HG02870 (cell line): ENCODE results near the gene CCNC.

Experiments
- ATAC-seq: cut with Tn5 transposase; IDR thresholded peaks from one replicate; pipeline ENCODE4 v1.9.1; 2021; ENCODE audit warnings: mild to moderate bottlenecking, moderate library complexity; ENCODE audit not compliant: unreplicated experiment

The CCNC gene

DNA sequence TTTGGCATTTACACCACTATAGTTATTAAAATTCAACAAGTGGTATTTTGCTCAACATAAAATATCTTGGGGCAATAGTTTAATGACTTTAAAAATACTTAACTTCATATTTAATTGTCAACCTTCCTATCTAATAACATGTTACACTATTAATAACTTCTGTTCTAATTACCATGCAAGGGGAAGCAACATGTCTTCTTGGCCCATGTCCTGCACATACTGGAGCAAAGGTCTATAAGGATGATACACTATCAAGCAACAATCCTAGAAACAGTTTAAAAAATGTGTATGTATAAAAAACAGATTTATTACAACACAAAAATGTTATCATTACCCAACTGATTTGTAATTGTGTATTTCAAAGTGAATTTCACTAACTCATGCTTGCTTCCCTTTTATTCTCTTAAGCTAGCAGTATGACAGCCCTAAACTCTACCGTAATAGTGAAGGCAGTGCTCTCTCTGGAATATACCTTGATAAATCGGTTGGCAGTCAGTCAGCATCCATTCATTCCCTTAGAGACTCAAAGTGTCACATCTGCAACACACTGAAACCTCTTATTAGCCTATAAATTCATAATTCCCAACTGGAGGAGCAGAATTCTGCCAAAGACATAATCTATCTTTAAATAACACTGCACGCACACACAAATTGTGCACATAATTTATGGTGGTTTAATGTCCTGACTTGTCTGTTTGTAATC is 18.3 kb downstream of the CCNC start:
- no peak for ATAC-seq

DNA sequence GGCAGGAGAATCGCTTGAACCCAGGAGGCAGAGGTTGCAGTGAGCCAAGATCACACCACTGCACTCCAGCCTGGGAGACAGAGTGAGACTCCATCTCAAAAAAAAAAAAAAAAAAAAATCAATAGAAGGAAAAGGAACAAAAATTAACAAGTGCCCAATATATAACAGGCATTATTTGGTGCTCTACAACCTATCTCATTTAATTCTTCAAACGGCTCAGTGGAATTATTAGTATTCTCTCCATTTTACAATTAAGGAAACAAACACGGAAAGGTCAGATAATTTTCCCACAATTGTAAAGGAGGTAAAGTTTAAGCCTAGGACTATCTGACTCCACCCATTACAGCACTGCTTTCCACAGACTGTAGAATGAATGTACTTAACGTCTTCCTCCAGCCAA is 19.8 kb downstream of the CCNC start:
- ATAC-seq: no peak

DNA sequence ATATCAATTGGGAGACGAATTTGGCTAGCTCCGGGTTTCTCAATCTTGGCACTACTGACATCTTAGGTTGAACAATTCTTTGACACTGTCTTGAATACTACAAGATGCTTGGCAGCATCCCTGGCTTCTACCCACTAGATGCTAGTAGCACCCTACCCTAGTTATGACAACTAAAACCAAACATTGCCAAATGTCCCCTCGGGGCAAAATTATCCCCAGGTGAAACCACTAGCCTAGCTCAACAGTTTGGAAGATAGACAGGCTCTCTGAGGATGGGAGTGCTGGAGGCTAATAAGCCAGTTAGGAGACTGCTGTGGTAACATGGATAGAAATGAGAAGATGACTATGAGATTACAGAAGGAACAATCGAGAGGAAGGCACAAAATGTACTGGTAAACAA is 20.9 kb downstream of the CCNC start:
- ATAC-seq: no peak

DNA sequence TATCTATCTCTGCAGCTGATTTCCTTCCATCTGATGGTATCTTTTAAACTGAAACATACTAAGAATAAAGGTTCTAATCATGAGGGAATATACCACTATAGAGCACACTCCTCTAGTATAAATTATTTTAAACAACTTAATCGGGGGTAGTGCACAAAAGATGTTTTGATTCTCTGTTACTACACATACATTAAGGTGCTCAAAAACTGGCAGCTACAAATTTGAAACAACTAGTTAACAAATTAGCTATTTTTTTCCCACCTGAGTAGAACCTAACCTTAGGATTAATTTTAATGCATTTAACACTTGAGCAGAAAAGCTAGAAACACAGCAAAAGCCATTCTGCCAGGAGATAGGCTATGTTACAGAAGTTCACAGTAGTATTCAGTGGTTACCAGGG is 23.0 kb downstream of the CCNC start:
- no peak for ATAC-seq

DNA sequence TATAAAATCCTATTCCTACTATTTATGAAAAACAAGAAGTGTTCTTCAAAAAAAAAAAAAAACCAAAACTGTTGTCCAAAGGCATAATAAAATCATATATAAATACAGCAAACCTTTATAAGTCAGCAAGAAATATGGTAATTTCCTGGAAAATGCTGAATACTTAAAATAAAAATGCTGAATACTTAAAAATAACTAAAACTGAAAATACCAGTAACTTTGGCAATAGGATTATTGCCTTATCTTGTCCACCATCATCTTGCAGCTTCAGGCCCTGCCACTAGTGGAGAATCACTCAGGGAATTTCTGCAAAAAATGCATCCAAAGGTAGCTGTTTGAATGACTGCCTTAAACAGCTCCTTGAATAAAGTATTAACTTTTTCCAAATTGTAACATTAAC is 24.5 kb downstream of the CCNC start:
- ATAC-seq: no peak

DNA sequence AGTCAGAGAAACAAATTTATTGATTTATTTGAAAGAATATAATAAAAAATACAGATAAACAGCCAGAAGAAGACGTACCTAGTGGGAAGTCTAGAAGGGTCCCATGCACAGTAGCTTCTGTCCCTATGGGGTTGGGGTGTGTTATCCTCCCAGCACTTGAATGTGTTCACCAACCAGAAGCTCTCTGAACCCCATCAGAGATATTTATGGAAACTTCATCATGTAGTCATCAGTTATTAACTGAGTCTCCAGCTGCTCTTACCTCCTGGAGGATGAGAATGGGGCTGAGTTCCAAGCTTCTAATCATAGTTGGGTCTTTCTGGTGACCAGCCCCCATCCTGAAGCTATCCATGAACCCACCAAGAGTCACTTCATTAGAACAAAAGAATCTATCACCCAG is 37.8 kb downstream of the CCNC start:
- ATAC-seq: no peak

DNA sequence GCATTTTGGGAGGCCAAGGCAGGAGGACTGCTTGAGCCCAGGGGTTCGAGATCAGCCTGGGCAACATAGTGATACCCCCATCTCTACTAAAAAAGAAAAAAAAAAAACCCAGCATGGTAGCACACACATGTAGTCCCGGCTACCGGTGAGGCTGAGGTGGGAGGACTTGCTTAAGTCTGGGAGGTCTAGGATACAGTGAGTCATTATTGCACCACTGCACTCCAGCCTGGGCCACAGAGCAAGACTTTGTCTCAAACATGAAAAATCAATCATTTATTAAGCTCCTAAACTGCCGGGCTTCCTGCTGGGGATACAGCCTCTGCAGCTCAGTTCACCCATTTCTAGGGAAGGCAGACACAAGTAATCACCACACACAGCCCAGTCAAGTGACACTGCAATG is 45.9 kb downstream of the CCNC start:
- ATAC-seq: no peak

DNA sequence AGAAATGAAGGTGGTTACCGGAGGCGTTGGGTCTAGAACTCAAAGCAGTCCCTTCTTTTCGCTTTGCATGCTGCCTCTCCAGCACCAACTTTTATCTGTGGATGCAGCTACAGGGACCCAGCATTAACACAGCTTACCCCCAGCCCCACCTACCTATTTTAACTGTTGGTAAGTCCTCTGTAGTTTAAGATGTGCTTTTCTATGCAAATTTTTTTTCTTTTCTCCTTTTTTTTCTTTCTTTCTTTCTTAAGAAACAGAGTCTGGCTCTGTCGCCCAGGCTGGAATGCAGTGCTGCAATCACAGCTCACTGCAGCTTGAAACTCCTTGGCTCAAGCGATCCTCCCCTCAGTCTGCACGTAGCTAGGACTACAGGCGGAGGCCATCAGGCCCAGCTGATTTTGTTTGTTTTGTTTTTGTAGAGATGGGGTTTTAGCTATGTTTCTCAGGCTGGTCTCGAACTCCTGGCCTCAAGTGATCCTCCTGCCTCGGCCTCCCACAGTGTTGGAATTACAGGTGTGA is 46.8 kb downstream of the CCNC start:
- peak; percentile 25 for ATAC-seq

DNA sequence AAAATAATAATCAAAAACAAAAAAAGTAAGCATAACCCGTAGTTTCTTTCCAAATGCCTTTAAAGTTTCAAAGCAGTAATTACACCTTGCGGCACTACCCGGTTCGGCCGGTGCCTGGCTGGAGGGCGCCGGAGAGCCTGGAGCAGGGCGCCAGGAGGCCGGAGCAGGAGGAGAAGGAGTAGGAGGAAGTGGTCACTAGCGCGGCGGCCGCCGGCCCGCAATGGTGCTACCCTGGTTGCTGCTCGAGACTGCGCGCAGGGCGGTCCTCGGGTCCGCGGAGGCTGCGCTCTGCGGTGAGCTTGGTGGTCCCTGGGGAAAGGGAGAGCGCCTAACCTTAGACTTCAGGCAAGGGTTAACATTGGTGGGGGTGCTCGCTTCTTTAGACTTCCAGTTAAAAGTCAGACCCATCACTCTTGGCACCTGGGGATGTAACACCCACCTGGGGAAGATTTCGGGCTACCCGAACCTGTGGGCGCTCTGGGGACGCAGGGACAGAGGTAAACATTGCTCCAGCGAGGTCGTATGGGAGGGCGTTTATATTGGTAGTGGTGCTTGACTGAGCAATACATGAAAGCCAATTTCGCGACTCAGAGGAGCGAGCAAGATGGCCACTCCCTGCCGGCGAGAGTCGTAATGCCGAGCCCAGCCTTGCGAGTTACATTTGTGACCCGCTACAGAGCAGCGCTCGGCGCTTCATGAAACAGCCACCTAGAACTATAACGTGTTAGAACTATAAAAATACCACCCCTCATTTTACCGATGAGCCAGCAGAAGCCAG is 47.4 kb downstream of the CCNC start:
- peak; percentile 91 for ATAC-seq

DNA sequence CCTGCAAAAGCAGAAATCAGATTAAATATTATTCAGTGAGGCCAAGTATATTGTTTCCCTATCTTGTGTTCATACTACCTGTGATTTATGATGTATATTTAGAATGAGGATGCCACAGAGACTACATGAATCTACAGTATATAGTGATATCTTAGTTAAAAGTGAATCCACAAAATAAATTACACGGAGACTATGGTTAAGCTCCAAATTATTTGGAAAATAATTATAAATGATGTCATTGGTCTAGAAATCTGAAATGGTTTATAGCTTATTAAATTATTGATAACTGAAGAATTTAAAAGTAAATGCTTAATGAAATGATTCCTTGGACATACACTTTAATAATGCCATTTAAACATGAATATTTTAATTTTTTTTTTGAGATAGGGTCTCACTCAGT is 49.0 kb downstream of the CCNC start:
- ATAC-seq: no peak

DNA sequence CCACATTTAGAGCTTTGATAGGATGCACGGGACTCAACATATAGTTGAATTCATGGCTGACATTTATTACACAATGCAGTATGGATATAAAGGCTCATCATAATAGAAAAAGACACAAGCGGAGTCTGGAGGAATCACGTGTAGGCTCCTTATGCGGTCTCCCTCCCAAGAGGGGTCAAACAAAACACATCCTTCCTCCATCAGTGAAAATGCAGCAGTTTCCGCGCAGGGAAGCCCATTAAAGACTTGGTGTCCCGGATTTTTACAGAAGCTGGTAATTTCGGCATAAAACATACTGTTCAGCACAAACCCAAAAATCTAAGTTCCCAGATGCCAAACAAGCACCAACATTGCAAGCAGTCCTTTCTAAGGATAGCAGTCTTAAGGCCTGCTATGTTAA is 54.4 kb downstream of the CCNC start:
- no peak for ATAC-seq

DNA sequence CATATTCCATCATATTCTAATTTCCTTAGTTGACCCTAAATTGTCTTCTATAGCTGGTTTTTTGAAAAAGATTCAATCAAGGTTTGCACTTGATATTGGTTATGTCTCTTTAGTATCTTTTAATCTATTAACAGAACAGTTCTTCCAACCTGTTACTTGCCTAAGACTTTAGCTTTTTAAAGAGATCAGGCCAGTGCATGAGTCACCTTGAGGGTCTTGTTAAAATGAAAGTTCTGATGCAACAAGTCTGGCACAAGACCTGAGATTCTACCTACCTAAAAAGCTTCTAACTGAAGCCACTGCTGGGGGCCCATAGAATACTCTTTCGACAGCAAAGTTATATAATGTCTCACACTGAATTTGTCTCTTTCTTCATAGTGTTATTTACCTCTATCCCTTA is 56.4 kb downstream of the CCNC start:
- ATAC-seq: no peak

DNA sequence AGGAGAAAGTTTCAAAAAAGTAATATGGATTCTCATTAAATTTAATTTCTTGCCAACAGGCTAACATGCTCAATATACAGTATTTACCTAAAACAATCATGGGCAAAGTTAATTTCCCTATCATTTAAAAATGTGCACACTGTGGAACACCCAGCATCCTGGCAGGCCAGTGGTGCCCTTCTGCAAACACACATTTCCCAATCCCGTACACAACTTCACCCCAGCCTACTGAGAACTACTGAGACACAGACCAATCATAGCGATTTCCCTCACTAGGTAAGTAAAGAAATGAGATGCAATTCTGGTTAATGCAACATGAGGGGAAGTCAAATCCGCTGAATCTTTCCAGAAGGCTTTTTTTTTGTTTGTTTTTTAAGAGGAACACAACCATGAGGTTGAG is 60.8 kb downstream of the CCNC start:
- ATAC-seq: no peak

DNA sequence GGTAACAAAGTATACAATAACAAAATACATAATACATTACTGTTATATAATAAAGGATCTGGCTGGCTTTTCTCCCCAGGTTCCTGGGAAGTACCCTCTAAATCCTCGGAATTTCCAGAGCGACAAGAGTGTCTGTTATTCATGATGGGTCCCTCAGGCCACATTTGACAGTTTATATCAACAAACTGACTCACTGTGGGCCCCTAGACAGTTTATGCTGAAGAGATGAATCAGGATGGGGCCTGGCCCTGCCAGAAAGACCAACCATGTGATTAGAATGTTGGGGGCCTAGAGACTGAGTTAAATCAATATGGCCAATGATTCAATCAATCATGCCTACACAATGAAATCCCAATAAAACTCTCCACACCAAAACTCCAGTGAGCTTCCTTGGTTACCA is 66.7 kb downstream of the CCNC start:
- ATAC-seq: no peak

DNA sequence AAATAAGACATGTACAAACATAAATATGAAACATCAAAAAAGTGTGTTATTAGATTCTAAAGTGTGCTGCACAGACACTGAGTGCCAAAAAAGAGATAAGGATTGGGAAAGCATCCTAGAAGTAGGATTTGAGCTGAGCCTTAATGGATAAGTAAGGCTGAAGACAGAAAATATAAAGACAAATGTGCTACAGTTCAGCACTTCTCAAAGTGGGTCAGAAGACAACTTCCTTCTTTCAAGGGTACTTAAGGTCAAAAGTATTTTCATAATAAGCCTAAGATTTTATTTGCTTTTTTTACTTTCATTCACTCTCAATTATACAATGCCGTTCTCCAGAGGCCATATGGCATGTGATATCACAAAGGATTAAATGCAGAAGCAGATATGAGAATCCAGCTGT is 70.0 kb downstream of the CCNC start:
- ATAC-seq: no peak

DNA sequence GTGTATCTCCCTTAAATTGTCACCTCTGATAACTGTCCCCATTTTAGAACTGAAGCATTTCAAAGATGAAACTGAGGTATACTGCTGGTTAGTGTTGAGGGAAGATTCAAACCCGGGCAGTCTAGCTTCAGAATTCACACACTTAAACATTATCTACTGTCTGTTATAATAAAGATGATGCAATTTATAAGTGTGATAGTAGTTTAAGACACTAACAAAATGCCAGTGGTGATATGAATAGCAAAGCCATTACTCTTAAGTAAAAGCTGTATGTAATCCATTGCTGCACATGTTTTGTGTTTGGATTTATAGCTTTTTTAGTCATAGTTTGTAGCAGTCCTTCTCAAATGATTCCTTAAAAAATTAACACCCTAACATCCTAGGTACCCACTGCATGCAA is 73.0 kb downstream of the CCNC start:
- no peak for ATAC-seq
